Cerebellar cortex (tissue), 1 donor: ENCODE data around the gene GALC.
A peak's percentile ranks its signal among the peaks of the same experiment; 100 is the strongest.
"Not testable (repeated sequence)": the region's sequence is repeated elsewhere in the genome, so short reads cannot be mapped to it uniquely, and the experiment has no call there.

Source experiments
- DNase-seq: peaks from one replicate; pipeline ENCODE4 v3.0.0-alpha.2; 2015; ENCODE audit warnings: low spot score

GALC gene

GRCh38 chr14:87992718-87993628 lies at the start of gene GALC:
GALC (minus strand) TSS chr14:87993182; CDS start chr14:87993164, 18 bp downstream.
- DNase-seq, result peak; percentile 86

- DNase-seq, result peak; percentile 92
Measured at GRCh38 chr14:88040146-88040545, 47.2 kb upstream of the GALC start.

GRCh38 chr14:88039197-88039596 lies 46.2 kb upstream of the GALC start:
- DNase-seq, result peak; percentile 17

- no peak for DNase-seq
Measured at GRCh38 chr14:88037325-88037724, 44.3 kb upstream of the GALC start.

GRCh38 chr14:88036422-88036821 lies 43.4 kb upstream of the GALC start:
- DNase-seq, result no peak

- DNase-seq, result no peak
Measured at GRCh38 chr14:88034076-88034475, 41.1 kb upstream of the GALC start.

GRCh38 chr14:88032373-88032772 lies 39.4 kb upstream of the GALC start:
- no peak for DNase-seq

GRCh38 chr14:88030892-88031291 lies 37.9 kb upstream of the GALC start:
- DNase-seq, result no peak

- DNase-seq, result no peak
Measured at GRCh38 chr14:88030079-88030478, 37.1 kb upstream of the GALC start.

GRCh38 chr14:88029500-88029899 lies 36.5 kb upstream of the GALC start:
- no peak for DNase-seq

- DNase-seq, result no peak
Measured at GRCh38 chr14:88026890-88027289, 33.9 kb upstream of the GALC start.

- no peak for DNase-seq
Measured at GRCh38 chr14:88025313-88025712, 32.3 kb upstream of the GALC start.

GRCh38 chr14:88024252-88025086 lies 31.5 kb upstream of the GALC start:
- DNase-seq, result not testable (repeated sequence)

- DNase-seq, result no peak
Measured at GRCh38 chr14:88023658-88024187, 30.7 kb upstream of the GALC start.

GRCh38 chr14:88017535-88017934 lies 24.6 kb upstream of the GALC start:
- no peak for DNase-seq

- no peak for DNase-seq
Measured at GRCh38 chr14:88016768-88017167, 23.8 kb upstream of the GALC start.

- peak; percentile 91 for DNase-seq
Measured at GRCh38 chr14:88013750-88014349, 20.9 kb upstream of the GALC start.

GRCh38 chr14:88012495-88012894 lies 19.5 kb upstream of the GALC start:
- no peak for DNase-seq

GRCh38 chr14:88010331-88010730 lies 17.3 kb upstream of the GALC start:
- no peak for DNase-seq

GRCh38 chr14:88009486-88009885 lies 16.5 kb upstream of the GALC start:
- no peak for DNase-seq

GRCh38 chr14:88008039-88008742 lies 15.2 kb upstream of the GALC start:
- no peak for DNase-seq

GRCh38 chr14:88007608-88008007 lies 14.6 kb upstream of the GALC start:
- no peak for DNase-seq
